ENCODE data around the gene RIMS1. TPM values are rescaled to one million over a fixed set of nuclear protein-coding genes. Genes with fewer than 3 reads are reported as not detected.

Gene RIMS1
- total and polyA plus RNA-seq, 9 of the 15 experiments (the other 6 are each of a cell fraction or from before 2014, with no cell fraction given): not detected

DNA sequence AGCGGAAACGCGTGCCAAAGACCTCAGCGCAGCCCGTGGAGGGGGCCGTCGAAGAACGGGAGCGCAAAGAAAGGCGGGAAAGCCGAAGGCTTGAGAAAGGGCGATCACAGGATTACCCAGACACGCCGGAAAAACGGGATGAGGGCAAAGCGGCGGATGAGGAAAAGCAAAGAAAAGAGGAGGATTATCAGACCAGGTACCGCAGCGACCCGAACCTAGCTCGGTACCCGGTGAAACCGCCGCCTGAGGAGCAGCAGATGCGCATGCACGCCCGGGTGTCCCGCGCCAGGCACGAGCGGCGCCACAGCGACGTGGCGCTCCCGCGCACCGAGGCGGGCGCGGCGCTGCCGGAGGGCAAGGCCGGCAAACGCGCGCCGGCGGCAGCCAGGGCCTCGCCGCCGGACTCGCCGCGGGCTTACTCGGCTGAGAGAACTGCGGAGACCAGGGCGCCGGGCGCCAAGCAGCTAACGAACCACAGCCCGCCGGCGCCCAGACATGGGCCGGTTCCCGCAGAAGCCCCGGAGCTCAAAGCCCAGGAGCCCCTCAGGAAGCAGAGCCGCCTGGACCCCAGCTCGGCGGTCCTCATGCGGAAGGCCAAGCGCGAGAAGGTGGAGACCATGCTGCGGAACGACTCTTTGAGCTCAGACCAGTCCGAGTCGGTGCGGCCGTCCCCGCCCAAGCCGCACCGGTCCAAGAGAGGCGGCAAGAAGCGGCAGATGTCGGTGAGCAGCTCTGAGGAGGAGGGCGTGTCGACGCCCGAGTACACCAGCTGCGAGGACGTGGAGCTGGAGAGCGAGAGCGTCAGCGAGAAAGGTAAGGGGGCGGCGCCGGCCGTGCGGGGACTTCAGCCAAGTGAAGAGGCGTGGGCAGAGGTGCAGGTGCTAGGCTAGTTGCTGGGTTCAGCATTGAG is 296.2 kb downstream of the RIMS1 start (continued):
- TF ChIP-seq ZNF282 (CRISPR knock-in tag; IDR thresholded peaks at IDR 0.05) (no peak), ZNF584 (CRISPR knock-in tag; IDR thresholded peaks at IDR 0.05; ENCODE audit: low read depth) (no peak), BCL6 (CRISPR knock-in tag; IDR thresholded peaks at IDR 0.05) (no peak), NR2C2 (CRISPR knock-in tag; IDR thresholded peaks at IDR 0.05) (no peak), NR2C2 (tag; IDR thresholded peaks at IDR 0.05) (no peak), ZNF445 (CRISPR knock-in tag; IDR thresholded peaks at IDR 0.05; ENCODE audit: low read depth) (no peak), MCM5 (IDR thresholded peaks at IDR 0.05; ENCODE audit: low read depth) (no peak)

GRCh38 chr6:72203983-72204382 is 317.6 kb downstream of the RIMS1 start:
- no TSS peak for BruUV-seq (replicated peaks)
- DNase-seq (ENCODE audit: extremely low read depth in 1 of 4, low spot score in 3 of 4): no peak
- no peak for FAIRE-seq
- POLR2A ChIA-PET: no interaction called here
- H3K27me3 ChIP-seq (ENCODE audit: control insufficient read depth in 2 of 2, insufficient read depth in 2 of 2, low read length in 2 of 2): no peaks in the 10 kb centered on the region; a peak in 1 of 5 replicates
- no peak overlapping the region for H3K4me3 ChIP-seq
- H3K9me3 ChIP-seq (replicated peaks; ENCODE audit: control insufficient read depth, insufficient read depth, low read depth, low read length): no peaks in the 10 kb centered on the region
- no peak overlapping the region for H3K4me2 ChIP-seq (ENCODE audit: insufficient read depth, low read length)
- no peak overlapping the region for H3K27ac ChIP-seq (ENCODE audit: extremely low read depth, low read depth, low read length)
- no peaks in the 10 kb centered on the region for H3K36me3 ChIP-seq (ENCODE audit: control insufficient read depth, insufficient read depth, low read length)
- CTCF ChIA-PET (ENCODE audit: low intra/inter-chr PET ratio): no interaction called here
- 0% methylated on average over 2 of the region's 2 CpGs for WGBS (ENCODE audit: insufficient coverage, low coverage, missing lambda C conversion rate)
- intact Hi-C loops (cut with micrococcal nuclease): no loop called here
- H3K9ac ChIP-seq (ENCODE audit: insufficient read depth in 1 of 2, low read depth in 2 of 2, low read length in 2 of 2): no peak overlapping the region
- in situ Hi-C loops (cut with MboI): no loop called here
- H3K79me2 ChIP-seq (ENCODE audit: control insufficient read depth, insufficient read depth, low read length): no peaks in the 10 kb centered on the region
- H4K20me1 ChIP-seq (replicated peaks; ENCODE audit: control insufficient read depth, insufficient read depth, low read length): no peaks in the 10 kb centered on the region
- peak; percentile 37; the same call in 1 of the 2 replicates for TF ChIP-seq MAFG (tag; conservative IDR thresholded peaks at IDR 0.05)
- TF ChIP-seq FIP1L1 (IDR thresholded peaks at IDR 0.05; ENCODE audit: low read depth, low read length, poor library complexity, severe bottlenecking): no peak
- no peaks in the 10 kb centered on the region for H3K4me1 ChIP-seq (replicated peaks in 1 of 2; ENCODE audit: control insufficient read depth in 2 of 2, insufficient read depth in 2 of 2, low read length in 2 of 2)
- H2AFZ ChIP-seq (ENCODE audit: low read depth, low read length): no peak overlapping the region
- no peaks in the 10 kb centered on the region for H3K9me1 ChIP-seq (ENCODE audit: control insufficient read depth, insufficient read depth, low read length)
- no peak for ATAC-seq
